Activated T-helper 2 cell treated with anti-CD3 and anti-CD28 coated beads, Interferon-gamma antibody, Interleukin-2, Interleukin-4, amounts not matched to agents 10 μg/mL and 5 μg/mL and 100 μg/mL, durations not matched to agents 14 hours and 24 hours and 36 hours (primary cell): ENCODE results near the gene P2RY8. TPM values are rescaled to one million over a fixed set of nuclear protein-coding genes. Genes with fewer than 3 reads are reported as not detected.

Experiments used
- DNase-seq: peaks from one replicate; pipeline ENCODE4 v3.0.0; 2021; ENCODE audit warnings: low spot score
- H3K27ac Mint-ChIP-seq: one replicate; pipeline ENCODE4 v1.8.0; 2021; ENCODE audit warnings: mixed read lengths
- H3K27me3 Mint-ChIP-seq: one replicate; pipeline ENCODE4 v1.8.0; 2021; ENCODE audit warnings: low read depth, mixed read lengths
- H3K36me3 Mint-ChIP-seq: one replicate; pipeline ENCODE4 v1.8.0; 2021; ENCODE audit warnings: low read depth, mixed read lengths
- H3K4me1 Mint-ChIP-seq: one replicate; pipeline ENCODE4 v1.8.0; 2021; ENCODE audit warnings: low read depth, mixed read lengths
- H3K4me3 Mint-ChIP-seq: one replicate; pipeline ENCODE4 v1.8.0; 2021; ENCODE audit warnings: low read depth, mild to moderate bottlenecking, moderate library complexity, mixed read lengths
- H3K9me3 Mint-ChIP-seq: one replicate; pipeline ENCODE4 v1.8.0; 2021; ENCODE audit warnings: mixed read lengths
- intact Hi-C: fragments of 100-400 bp; cut with micrococcal nuclease; formaldehyde crosslinking; loops from one replicate; pipeline ENCODE4 v1.15.1; 2023
- total RNA-seq: library from RNA; stranded (reverse); gene quantifications from 2 replicates; pipeline ENCODE4 v1.2.3, GENCODE V29; 2022

P2RY8 gene
- total RNA-seq, 1 donor from 2014 or later: 34.5 TPM

- peaks cover 47% of the 10 kb centered on the region for H3K36me3 Mint-ChIP-seq
Measured at GRCh38 chrX:1417921-1418771, 118.8 kb downstream of the P2RY8 start.

GRCh38 chrX:1416965-1417760 is 119.8 kb downstream of the P2RY8 start:
- peaks cover 46% of the 10 kb centered on the region for H3K36me3 Mint-ChIP-seq
- intact Hi-C loops: no loop called here
- H3K27me3 Mint-ChIP-seq: no peaks in the 10 kb centered on the region
- no peak overlapping the region for H3K27ac Mint-ChIP-seq
- H3K4me1 Mint-ChIP-seq: no peaks in the 10 kb centered on the region
- DNase-seq: no peak
- peaks cover 8% of the 10 kb centered on the region for H3K9me3 Mint-ChIP-seq
- no peak overlapping the region for H3K4me3 Mint-ChIP-seq

More at GRCh38 chrX:1417921-1418771, 118.8 kb downstream of the P2RY8 start:
- Mint-ChIP-seq H3K9me3 (peaks cover 14% of the 10 kb centered on the region), H3K27ac (no peak overlapping the region), H3K4me1 (no peaks in the 10 kb centered on the region), H3K27me3 (no peaks in the 10 kb centered on the region), H3K4me3 (no peak overlapping the region)
- DNase-seq: no peak
- intact Hi-C loops: no loop called here

DNA sequence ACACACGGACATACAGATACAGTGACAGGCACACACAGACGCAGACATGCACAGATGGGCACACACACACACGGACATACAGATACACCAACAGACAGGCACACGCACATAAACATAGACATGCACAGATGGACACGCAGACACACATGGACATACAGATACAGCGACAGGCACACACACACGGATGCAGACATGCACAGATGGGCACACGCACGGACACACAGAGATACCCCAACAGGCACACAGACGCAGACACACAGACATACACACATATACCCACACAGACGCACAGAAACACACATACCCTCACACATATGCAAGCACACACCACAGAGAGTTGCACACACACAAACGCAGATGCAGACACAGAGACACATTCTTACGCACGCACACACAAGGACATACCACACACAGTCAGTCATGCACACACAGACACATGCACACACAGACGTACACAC is 120.6 kb downstream of the P2RY8 start:
- intact Hi-C loops: no loop called here
- no peak for DNase-seq
- Mint-ChIP-seq H3K27me3 (no peaks in the 10 kb centered on the region), H3K27ac (no peak overlapping the region), H3K4me1 (no peaks in the 10 kb centered on the region), H3K4me3 (no peak overlapping the region), H3K36me3 (peaks cover 42% of the 10 kb centered on the region), H3K9me3 (no peaks in the 10 kb centered on the region)

Other genes with a start within 250 kb of the P2RY8 start
- 6.8 and 7.4 TPM in 2 replicates for gene IL3RA, start 200.4 kb downstream of the P2RY8 start, total RNA-seq
- gene SLC25A6, start 145.1 kb downstream of the P2RY8 start, total RNA-seq: 318 and 325 TPM in 2 replicates
- gene ASMTL, start 84.3 kb downstream of the P2RY8 start, total RNA-seq: 41.8 and 42.6 TPM in 2 replicates
- gene AKAP17A, start 54.4 kb upstream of the P2RY8 start, total RNA-seq: 67.4 and 67.6 TPM in 2 replicates
- gene ASMT, start 77.9 kb upstream of the P2RY8 start, total RNA-seq: not detected in 2 replicates